ENCODE results near the gene ARFGAP3. TPM values are rescaled to one million over a fixed set of nuclear protein-coding genes. Genes with fewer than 3 reads are reported as not detected.

ARFGAP3 gene
- total RNA-seq, 1 donor, result 98.9 TPM

- H3K4me3 ChIP-seq (ENCODE audit: low read depth, low read length), result no peak overlapping the region
- TF ChIP-seq, protein P1, sequence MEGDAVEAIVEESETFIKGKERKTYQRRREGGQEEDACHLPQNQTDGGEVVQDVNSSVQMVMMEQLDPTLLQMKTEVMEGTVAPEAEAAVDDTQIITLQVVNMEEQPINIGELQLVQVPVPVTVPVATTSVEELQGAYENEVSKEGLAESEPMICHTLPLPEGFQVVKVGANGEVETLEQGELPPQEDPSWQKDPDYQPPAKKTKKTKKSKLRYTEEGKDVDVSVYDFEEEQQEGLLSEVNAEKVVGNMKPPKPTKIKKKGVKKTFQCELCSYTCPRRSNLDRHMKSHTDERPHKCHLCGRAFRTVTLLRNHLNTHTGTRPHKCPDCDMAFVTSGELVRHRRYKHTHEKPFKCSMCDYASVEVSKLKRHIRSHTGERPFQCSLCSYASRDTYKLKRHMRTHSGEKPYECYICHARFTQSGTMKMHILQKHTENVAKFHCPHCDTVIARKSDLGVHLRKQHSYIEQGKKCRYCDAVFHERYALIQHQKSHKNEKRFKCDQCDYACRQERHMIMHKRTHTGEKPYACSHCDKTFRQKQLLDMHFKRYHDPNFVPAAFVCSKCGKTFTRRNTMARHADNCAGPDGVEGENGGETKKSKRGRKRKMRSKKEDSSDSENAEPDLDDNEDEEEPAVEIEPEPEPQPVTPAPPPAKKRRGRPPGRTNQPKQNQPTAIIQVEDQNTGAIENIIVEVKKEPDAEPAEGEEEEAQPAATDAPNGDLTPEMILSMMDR (IDR thresholded peaks at IDR 0.05; ENCODE audit: insufficient read depth, low read depth, low read length), result no peak
Observed at GRCh38 chr22:42897960-42898359, 40.9 kb upstream of the ARFGAP3 start.

DNA sequence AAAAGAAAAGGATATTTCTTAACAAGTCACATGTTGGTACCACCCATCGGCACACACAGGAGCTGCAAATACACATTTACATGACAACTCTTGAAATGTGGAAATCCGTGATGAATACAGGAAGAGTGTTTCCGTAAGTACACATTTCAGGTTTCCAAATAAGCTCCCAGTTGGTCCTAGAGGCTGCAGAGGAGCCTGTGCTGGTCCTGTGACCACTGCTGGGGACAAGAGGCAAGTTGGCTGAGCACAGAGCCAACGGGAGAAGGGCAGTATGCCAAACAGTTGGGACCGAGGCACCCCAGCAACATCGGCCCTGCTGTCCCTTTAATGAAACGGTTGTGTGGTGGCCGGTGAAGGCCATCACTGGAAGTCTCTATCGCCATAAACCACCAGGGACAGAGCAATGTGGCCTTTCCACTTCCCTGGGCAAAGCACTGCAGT lies 38.5 kb upstream of the ARFGAP3 start:
- TF ChIP-seq, protein P1 (IDR thresholded peaks at IDR 0.05; ENCODE audit: insufficient read depth, low read depth, low read length), result no peak
- H3K4me3 ChIP-seq (ENCODE audit: low read depth, low read length), result no peak overlapping the region
- no peak for DNase-seq (ENCODE audit: low read depth)

More at GRCh38 chr22:42897960-42898359, 40.9 kb upstream of the ARFGAP3 start:
- DNase-seq (ENCODE audit: low read depth), result no peak

DNA sequence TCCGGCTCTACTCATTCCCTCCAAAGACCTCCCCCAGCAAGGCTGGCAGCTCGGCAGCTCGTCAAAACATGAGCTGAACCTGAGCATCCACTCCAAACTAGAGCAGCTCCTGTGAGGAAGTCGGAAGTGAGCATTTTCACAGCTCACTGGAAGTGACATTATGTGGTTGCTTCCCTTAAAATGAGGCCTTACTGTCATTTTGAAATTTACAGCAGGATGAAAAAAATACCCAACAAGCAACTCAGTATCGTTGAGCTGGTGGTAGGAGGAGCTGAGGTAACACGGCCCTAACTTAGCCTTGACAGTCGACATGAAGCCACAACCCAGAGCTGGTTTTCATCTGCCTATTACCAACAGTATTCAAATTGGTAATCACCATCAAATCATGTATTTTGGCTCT lies 38.0 kb upstream of the ARFGAP3 start:
- TF ChIP-seq, protein P1 (IDR thresholded peaks at IDR 0.05; ENCODE audit: insufficient read depth, low read depth, low read length), result no peak
- DNase-seq (ENCODE audit: low read depth), result no peak
- H3K4me3 ChIP-seq (ENCODE audit: low read depth, low read length), result no peak overlapping the region

- no peak for DNase-seq (ENCODE audit: low read depth)
- TF ChIP-seq, protein P1 (IDR thresholded peaks at IDR 0.05; ENCODE audit: insufficient read depth, low read depth, low read length), result no peak
- H3K4me3 ChIP-seq (ENCODE audit: low read depth, low read length), result no peak overlapping the region
Observed at GRCh38 chr22:42893371-42894150, 36.5 kb upstream of the ARFGAP3 start.

- DNase-seq (ENCODE audit: low read depth), result no peak
- TF ChIP-seq, protein P1 (IDR thresholded peaks at IDR 0.05; ENCODE audit: insufficient read depth, low read depth, low read length), result no peak
- H3K4me3 ChIP-seq (ENCODE audit: low read depth, low read length), result no peak overlapping the region
Observed at GRCh38 chr22:42892571-42893316, 35.7 kb upstream of the ARFGAP3 start.

DNA sequence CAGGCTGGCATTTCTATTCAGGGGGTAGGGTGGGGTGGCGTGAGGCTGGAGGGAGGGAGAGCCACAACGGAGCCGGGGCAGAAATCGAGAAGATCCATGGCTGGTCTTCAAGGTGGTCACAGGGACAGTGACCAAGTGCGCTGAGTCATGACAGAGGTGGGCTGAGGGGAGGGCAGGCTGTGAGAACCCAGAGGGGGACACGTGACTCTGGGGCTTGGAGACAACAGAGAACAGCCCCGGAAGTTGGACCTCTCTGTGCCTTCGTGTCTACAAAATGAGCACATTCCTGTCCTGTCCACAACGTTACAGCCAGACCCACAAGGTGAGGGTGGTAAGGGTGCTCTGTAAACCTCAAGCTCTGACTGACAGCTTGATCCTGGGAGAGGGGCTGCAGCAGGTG lies 35.1 kb upstream of the ARFGAP3 start:
- TF ChIP-seq, protein P1 (IDR thresholded peaks at IDR 0.05; ENCODE audit: insufficient read depth, low read depth, low read length), result no peak
- no peak overlapping the region for H3K4me3 ChIP-seq (ENCODE audit: low read depth, low read length)
- no peak for DNase-seq (ENCODE audit: low read depth)

Data from fibroblast of villous mesenchyme (primary cell).